SK-N-SH (cell line): ENCODE measurements around the gene RAP1GAP. TPM values are rescaled to one million over a fixed set of nuclear protein-coding genes. Genes with fewer than 3 reads are reported as not detected.

Source experiments
- CTCF ChIA-PET: fragments of 300-600, 350-600 bp; formaldehyde crosslinking; extraction: SDS; loops from one replicate; lab custom pipeline; 2021; lab: Yijun Ruan, JAX
- POLR2A ChIA-PET: fragments of 350-600 bp; sonication (Branson Sonifier 250); formaldehyde crosslinking; extraction: SDS; loops from one replicate; lab custom pipeline; 2020; ENCODE audit warnings: antibody characterized with exemption, inconsistent platforms; lab: Yijun Ruan, JAX
- DNase-seq: peaks from one replicate; pipeline ENCODE4 v3.0.0; 2012
- H2AFZ ChIP-seq: fragments of 200-600 bp; sonication (generic); 2 replicates; pipeline ENCODE4 v1.8.1; 2016; ENCODE audit warnings: antibody characterized with exemption, mild to moderate bottlenecking, low read depth
- H3F3A ChIP-seq: fragments of 200-600 bp; sonication (generic); replicated peaks from 2 replicates; pipeline ENCODE3; 2016; ENCODE audit warnings: antibody characterized with exemption, mild to moderate bottlenecking; ENCODE audit not compliant: insufficient read depth
- H3K27ac ChIP-seq, 2 experiments: fragments of 200-500 bp in 1 of 2; fragments of 200-600 bp in 1 of 2; sonication (Bioruptor generic) in 1 of 2; sonication (generic), shearing (Covaris generic) in 1 of 2; 2 replicates each; pipeline versions ENCODE4 v1.5.1 to v1.6.1; 2014 to 2016; ENCODE audit warnings: low read depth in 2 of 2, inconsistent platforms in 1 of 2, low read length in 1 of 2, mild to moderate bottlenecking in 1 of 2, mixed read lengths in 1 of 2
- H3K27me3 ChIP-seq: fragments of 200-600 bp; sonication (generic), shearing (Covaris generic); 2 replicates; pipeline ENCODE4 v1.6.1; 2016; ENCODE audit warnings: mixed run types; ENCODE audit not compliant: insufficient read depth
- H3K36me3 ChIP-seq, 2 experiments: fragments of 200-500 bp in 1 of 2; fragments of 200-600 bp in 1 of 2; sonication (Bioruptor generic) in 1 of 2; sonication (generic) in 1 of 2; replicated peaks in 1 of 2; 2 replicates each; pipeline versions ENCODE3 to v1.5.1; 2014 to 2016; ENCODE audit warnings: low read length in 1 of 2, mild to moderate bottlenecking in 1 of 2; ENCODE audit not compliant: insufficient read depth in 2 of 2, control insufficient read depth in 1 of 2
- H3K4me1 ChIP-seq, 2 experiments: fragments of 200-500 bp in 1 of 2; fragments of 200-600 bp in 1 of 2; sonication (Bioruptor generic) in 1 of 2; sonication (generic), shearing (Covaris generic) in 1 of 2; 2 replicates each; pipeline versions ENCODE4 v1.5.1 to v1.6.1; 2014 to 2016; ENCODE audit warnings: low read depth in 1 of 2, low read length in 1 of 2, mixed run types in 1 of 2; ENCODE audit not compliant: insufficient read depth in 2 of 2, control insufficient read depth in 1 of 2
- H3K4me2 ChIP-seq: fragments of 200-600 bp; sonication (generic), shearing (Covaris generic); 2 replicates; pipeline ENCODE4 v1.6.1; 2017; ENCODE audit warnings: mixed run types
- H3K4me3 ChIP-seq, 2 experiments: fragments of 200-500 bp in 1 of 2; fragments of 200-600 bp in 1 of 2; sonication (Bioruptor generic) in 1 of 2; sonication (generic), shearing (Covaris generic) in 1 of 2; 2 replicates each; pipeline versions ENCODE4 v1.5.1 to v1.8.1; 2014 to 2016; ENCODE audit warnings: low read depth in 2 of 2, inconsistent platforms in 1 of 2, low read length in 1 of 2, mild to moderate bottlenecking in 1 of 2, mixed read lengths in 1 of 2, moderate library complexity in 1 of 2
- H3K79me2 ChIP-seq: fragments of 200-600 bp; sonication (generic); 2 replicates; pipeline ENCODE4 v1.8.1; 2017; ENCODE audit warnings: mild to moderate bottlenecking; ENCODE audit not compliant: insufficient read depth
- H3K9ac ChIP-seq: fragments of 200-600 bp; sonication (generic); 2 replicates; pipeline ENCODE4 v1.6.1; 2017; ENCODE audit warnings: mixed run types
- H3K9me2 ChIP-seq: fragments of 200-600 bp; sonication (generic); 2 replicates; pipeline ENCODE4 v1.6.1; 2017; ENCODE audit warnings: mixed run types
- H3K9me3 ChIP-seq: fragments of 200-600 bp; sonication (generic); 2 replicates; pipeline ENCODE4 v1.6.1; 2017; ENCODE audit warnings: mixed run types, mild to moderate bottlenecking, moderate library complexity
- H4K20me1 ChIP-seq: fragments of 200-600 bp; sonication (generic); 2 replicates; pipeline ENCODE4 v1.6.1; 2017; ENCODE audit warnings: mild to moderate bottlenecking, mixed run types; ENCODE audit not compliant: insufficient read depth
- CTCF ChIP-seq: fragments of 200-600 bp; sonication (generic); IDR thresholded peaks from 2 replicates; pipeline ENCODE4 v1.6.1; 2017; ENCODE audit warnings: antibody characterized with exemption, mild to moderate bottlenecking, moderate library complexity
- FOXJ3 ChIP-seq: sonication (generic); formaldehyde crosslinking; IDR thresholded peaks from 2 replicates; pipeline ENCODE4 v1.5.1; 2020; ENCODE audit warnings: mild to moderate bottlenecking, missing genetic modification reagents
- IRF3 ChIP-seq: fragments of 150-350 bp; IDR thresholded peaks from 2 replicates; pipeline ENCODE4 v1.6.1; 2016; ENCODE audit warnings: mild to moderate bottlenecking, low read depth, low read length
- PBX3 ChIP-seq: IDR thresholded peaks from 2 replicates; pipeline ENCODE4; 2012
- RAD21 ChIP-seq: IDR thresholded peaks from 2 replicates; pipeline ENCODE4 v1.6.1; 2012; ENCODE audit warnings: mild to moderate bottlenecking, low read length
- RCOR1 ChIP-seq: fragments of 150-350 bp; IDR thresholded peaks from 2 replicates; pipeline ENCODE4 v1.6.1; 2017; ENCODE audit warnings: antibody characterized with exemption, low read length
- RXRA ChIP-seq: IDR thresholded peaks from 2 replicates; pipeline ENCODE4 v1.4.0; 2012; ENCODE audit warnings: low read depth, mild to moderate bottlenecking, borderline replicate concordance
- TAF1 ChIP-seq: IDR thresholded peaks from 2 replicates; pipeline ENCODE4 v1.6.1; 2012; ENCODE audit warnings: low read depth, mild to moderate bottlenecking, low read length, moderate library complexity, borderline replicate concordance
- TCF12 ChIP-seq: IDR thresholded peaks from 2 replicates; pipeline ENCODE4 v1.4.0; 2012
- TEAD4 ChIP-seq: IDR thresholded peaks from 2 replicates; pipeline ENCODE4 v1.4.0; 2012; ENCODE audit warnings: mild to moderate bottlenecking, borderline replicate concordance; ENCODE audit not compliant: insufficient read depth
- WGBS: methylation state at CpG from one replicate; pipeline ENCODE4 v1.1.6; 2017; ENCODE audit warnings: low lambda C conversion rate; 5-methylcytosine and 5-hydroxymethylcytosine counted together
- polyA plus RNA-seq, 3 experiments: library from polyadenylated mRNA; depleted of rRNA; stranded (reverse); fragments of >200 nt; gene quantifications; 2 replicates each; pipeline ENCODE4 v1.2.3, GENCODE V29; 2012
- TF ChIP-seq, protein P1 (sequence below): IDR thresholded peaks from 2 replicates; pipeline ENCODE4 v1.4.0; 2012; ENCODE audit warnings: low read depth, borderline replicate concordance

The RAP1GAP gene
- polyA plus RNA-seq, 1 of the 3 experiments (the other 2 are of a cell fraction) = 0.99 TPM

- Histone ChIP-seq H3K9ac (no peak overlapping the region), H3K9me2 (no peaks in the 10 kb centered on the region), H3K4me1 (peaks cover 0 to 4% of the 10 kb centered on the region in 2 experiments; a peak in 1 of 4 replicates), H2AFZ (no peak overlapping the region), H3K4me3 (no peak overlapping the region), H3K27me3 (peaks cover 7% of the 10 kb centered on the region), H3K79me2 (no peaks in the 10 kb centered on the region), H3F3A (no peaks in the 10 kb centered on the region), H3K36me3 (no peaks in the 10 kb centered on the region), H3K4me2 (no peak overlapping the region), H3K9me3 (no peaks in the 10 kb centered on the region), H3K27ac (no peak overlapping the region), H4K20me1 (no peaks in the 10 kb centered on the region)
- ChIA-PET CTCF (interaction anchor here (1.0 to 1.8 kb wide), 3 partner anchors 153 to 445 kb away, joined by 3 to 4 read pairs (median 4); partner anchors contain the start of gene ALPL), POLR2A (no interaction called here)
- no peak for DNase-seq
- no peak for TF ChIP-seq FOXJ3 (CRISPR knock-in tag)
- no peak for TF ChIP-seq TCF12
- 50% methylated on average over 2 of the region's 5 CpGs for WGBS
Observed at GRCh38 chr1:21661886-21662285, 7.3 kb downstream of the RAP1GAP start.

- Histone ChIP-seq H3K4me1 (peaks cover 0 to 10% of the 10 kb centered on the region in 2 experiments; a peak in 1 of 4 replicates), H3K4me2 (peak overlapping the region; percentile 84; the same call in 1 of the 2 replicates), H3K27me3 (peaks cover 7% of the 10 kb centered on the region), H3K9me2 (no peaks in the 10 kb centered on the region), H2AFZ (no peak overlapping the region), H3K4me3 (no peak overlapping the region), H4K20me1 (no peaks in the 10 kb centered on the region), H3F3A (no peaks in the 10 kb centered on the region), H3K36me3 (no peaks in the 10 kb centered on the region), H3K9me3 (no peaks in the 10 kb centered on the region), H3K27ac (no peak overlapping the region), H3K9ac (no peak overlapping the region), H3K79me2 (no peaks in the 10 kb centered on the region)
- DNase-seq = no peak
- ChIA-PET POLR2A (no interaction called here), CTCF (interaction anchor here (0.6 to 6.1 kb wide), 45 partner anchors 8 to 839 kb away, joined by 3 to 70 read pairs (median 5); partner anchors contain the start of genes ALPL, RAP1GAP and USP48)
- 35% methylated on average over 4 of the region's 4 CpGs for WGBS
- TF ChIP-seq RAD21 (no peak), PBX3 (no peak), CTCF (no peak), TAF1 (no peak), TEAD4 (no peak), RXRA (no peak), IRF3 (no peak), RCOR1 (no peak)
- TF ChIP-seq, protein P1, sequence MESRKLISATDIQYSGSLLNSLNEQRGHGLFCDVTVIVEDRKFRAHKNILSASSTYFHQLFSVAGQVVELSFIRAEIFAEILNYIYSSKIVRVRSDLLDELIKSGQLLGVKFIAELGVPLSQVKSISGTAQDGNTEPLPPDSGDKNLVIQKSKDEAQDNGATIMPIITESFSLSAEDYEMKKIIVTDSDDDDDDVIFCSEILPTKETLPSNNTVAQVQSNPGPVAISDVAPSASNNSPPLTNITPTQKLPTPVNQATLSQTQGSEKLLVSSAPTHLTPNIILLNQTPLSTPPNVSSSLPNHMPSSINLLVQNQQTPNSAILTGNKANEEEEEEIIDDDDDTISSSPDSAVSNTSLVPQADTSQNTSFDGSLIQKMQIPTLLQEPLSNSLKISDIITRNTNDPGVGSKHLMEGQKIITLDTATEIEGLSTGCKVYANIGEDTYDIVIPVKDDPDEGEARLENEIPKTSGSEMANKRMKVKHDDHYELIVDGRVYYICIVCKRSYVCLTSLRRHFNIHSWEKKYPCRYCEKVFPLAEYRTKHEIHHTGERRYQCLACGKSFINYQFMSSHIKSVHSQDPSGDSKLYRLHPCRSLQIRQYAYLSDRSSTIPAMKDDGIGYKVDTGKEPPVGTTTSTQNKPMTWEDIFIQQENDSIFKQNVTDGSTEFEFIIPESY = no peak
Observed at GRCh38 chr1:21659924-21660326, 9.2 kb downstream of the RAP1GAP start.
